Caco-2 (cell line): Measurements from ENCODE around the gene PLAGL1. TPM values are rescaled to one million over a fixed set of nuclear protein-coding genes. Genes with fewer than 3 reads are reported as not detected.
"Not testable (repeated sequence)": the region's sequence is repeated elsewhere in the genome, so short reads cannot be mapped to it uniquely, and the experiment has no call there.

Source experiments
- BruUV-seq: library from RNA; stranded (reverse); fragments of 400-500 nt; replicated peaks from 2 replicates; lab custom pipeline; 2021; lab: Mats Ljungman, UMichigan
- CTCF ChIA-PET: fragments of 300-600 bp; sonication (Branson Sonifier 250); formaldehyde crosslinking; loops from one replicate; lab custom pipeline; 2022; ENCODE audit warnings: antibody characterized with exemption; lab: Charles Lee
- POLR2A ChIA-PET: fragments of 300-600 bp; sonication (Branson Sonifier 250); formaldehyde crosslinking; loops from one replicate; lab custom pipeline; 2022; ENCODE audit warnings: antibody characterized with exemption; lab: Charles Lee
- DNase-seq, 2 experiments: peaks; one replicate each; pipeline versions ENCODE4 v3.0.0 to v3.0.0-alpha.2; 2020 to 2022
- H3K27me3 ChIP-seq: replicated peaks from 2 replicates; pipeline ENCODE4 v1.6.0; 2011; ENCODE audit warnings: low read length; ENCODE audit not compliant: control insufficient read depth, insufficient read depth
- H3K36me3 ChIP-seq: 2 replicates; pipeline ENCODE4 v1.5.1; 2011; ENCODE audit warnings: low read length; ENCODE audit not compliant: control insufficient read depth, insufficient read depth
- H3K4me1 ChIP-seq: fragments of 250-450 bp; sonication (Bioruptor Pico); 2 replicates; pipeline ENCODE4 v1.5.1; 2020; ENCODE audit warnings: mild to moderate bottlenecking
- H3K4me3 ChIP-seq: 2 replicates; pipeline ENCODE4 v1.5.1; 2011; ENCODE audit warnings: low read depth, mild to moderate bottlenecking, control low read depth, low read length
- H3K9me3 ChIP-seq: fragments of 250-450 bp; sonication (Bioruptor Pico); 2 replicates; pipeline ENCODE4 v1.5.1; 2020; ENCODE audit warnings: mild to moderate bottlenecking, moderate library complexity
- H3K27ac Mint-ChIP-seq: one replicate; pipeline ENCODE4 v1.8.0; 2022; ENCODE audit warnings: mixed read lengths; ENCODE audit not compliant: unreplicated experiment
- H3K27me3 Mint-ChIP-seq: one replicate; pipeline ENCODE4 v1.8.0; 2022; ENCODE audit warnings: mixed read lengths; ENCODE audit not compliant: insufficient read depth, unreplicated experiment
- H3K36me3 Mint-ChIP-seq: one replicate; pipeline ENCODE4 v1.8.0; 2022; ENCODE audit warnings: mild to moderate bottlenecking, mixed read lengths; ENCODE audit not compliant: insufficient read depth, unreplicated experiment
- H3K4me1 Mint-ChIP-seq: one replicate; pipeline ENCODE4 v1.8.0; 2022; ENCODE audit warnings: low read depth, mixed read lengths; ENCODE audit not compliant: unreplicated experiment
- H3K4me3 Mint-ChIP-seq: one replicate; pipeline ENCODE4 v1.8.0; 2022; ENCODE audit warnings: mild to moderate bottlenecking, moderate library complexity, mixed read lengths; ENCODE audit not compliant: unreplicated experiment
- H3K9me3 Mint-ChIP-seq: one replicate; pipeline ENCODE4 v1.8.0; 2022; ENCODE audit warnings: mixed read lengths; ENCODE audit not compliant: unreplicated experiment
- CTCF ChIP-seq, 2 experiments: fragments of 200-600 bp in 1 of 2; IDR thresholded peaks; 1 replicate in 1 of 2; 2 replicates in 1 of 2; pipeline versions ENCODE4 v1.5.1 to v1.8.0; 2011 to 2022; ENCODE audit warnings: antibody characterized with exemption in 1 of 2, control low read depth in 1 of 2, inconsistent platforms in 1 of 2, low read depth in 1 of 2, low read length in 1 of 2, mild to moderate bottlenecking in 1 of 2, moderate library complexity in 1 of 2; ENCODE audit not compliant: insufficient read depth in 1 of 2, severe bottlenecking in 1 of 2, unreplicated experiment in 1 of 2
- intact Hi-C: fragments of 100-400 bp; cut with micrococcal nuclease; formaldehyde crosslinking; loops from one replicate; pipeline ENCODE4 v1.10.0; 2022; ENCODE audit not compliant: unreplicated experiment
- total RNA-seq: library from RNA; stranded (reverse); gene quantifications from 2 replicates; pipeline ENCODE4 v1.2.3, GENCODE V29; 2022

Gene PLAGL1
- total RNA-seq, 1 experiment from 2014 or later: 0.70 TPM

GRCh38 chr6:143934331-143934730 is 73.7 kb downstream of the PLAGL1 start:
- no TSS peak for BruUV-seq

GRCh38 chr6:143929975-143930374 is 78.1 kb downstream of the PLAGL1 start:
- intact Hi-C loops: no loop called here
- H3K27ac Mint-ChIP-seq: no peak overlapping the region
- no peaks in the 10 kb centered on the region for H3K4me1 Mint-ChIP-seq
- no peak overlapping the region for H3K4me3 ChIP-seq
- H3K4me1 ChIP-seq: no peaks in the 10 kb centered on the region
- no peaks in the 10 kb centered on the region for H3K27me3 ChIP-seq
- TF ChIP-seq CTCF (IDR thresholded peaks at IDR 0.05; ENCODE audit: insufficient read depth in 1 of 2, low read depth in 1 of 2, low read length in 1 of 2, severe bottlenecking in 1 of 2, unreplicated experiment in 1 of 2): no peak
- H3K27me3 Mint-ChIP-seq: peaks cover 23% of the 10 kb centered on the region
- H3K36me3 Mint-ChIP-seq: no peaks in the 10 kb centered on the region
- ChIA-PET POLR2A (no interaction called here), CTCF (no interaction called here)
- no peak for DNase-seq
- H3K4me3 Mint-ChIP-seq: no peak overlapping the region
- H3K9me3 ChIP-seq: no peaks in the 10 kb centered on the region
- BruUV-seq: no TSS peak
- no peaks in the 10 kb centered on the region for H3K9me3 Mint-ChIP-seq
- H3K36me3 ChIP-seq: no peaks in the 10 kb centered on the region

More at GRCh38 chr6:143934331-143934730, 73.7 kb downstream of the PLAGL1 start:
- CTCF ChIA-PET: no interaction called here
- H3K27me3 Mint-ChIP-seq: peaks cover 15% of the 10 kb centered on the region
- Histone ChIP-seq H3K36me3 (no peaks in the 10 kb centered on the region), H3K4me3 (no peak overlapping the region), H3K27me3 (no peaks in the 10 kb centered on the region), H3K9me3 (no peaks in the 10 kb centered on the region), H3K4me1 (no peaks in the 10 kb centered on the region)
- no peak for TF ChIP-seq CTCF (IDR thresholded peaks at IDR 0.05; ENCODE audit: insufficient read depth in 1 of 2, low read depth in 1 of 2, low read length in 1 of 2, severe bottlenecking in 1 of 2, unreplicated experiment in 1 of 2)
- H3K27ac Mint-ChIP-seq: no peak overlapping the region
- H3K4me3 Mint-ChIP-seq: no peak overlapping the region
- no peaks in the 10 kb centered on the region for H3K4me1 Mint-ChIP-seq
- no peaks in the 10 kb centered on the region for H3K9me3 Mint-ChIP-seq
- POLR2A ChIA-PET: no interaction called here
- intact Hi-C loops: no loop called here
- no peak for DNase-seq
- no peaks in the 10 kb centered on the region for H3K36me3 Mint-ChIP-seq

GRCh38 chr6:143928853-143929252 is 79.2 kb downstream of the PLAGL1 start:
- intact Hi-C loops: no loop called here
- Mint-ChIP-seq H3K36me3 (no peaks in the 10 kb centered on the region), H3K9me3 (no peaks in the 10 kb centered on the region), H3K27ac (no peak overlapping the region), H3K4me3 (no peak overlapping the region), H3K4me1 (no peaks in the 10 kb centered on the region), H3K27me3 (peaks cover 23% of the 10 kb centered on the region)
- ChIA-PET POLR2A (no interaction called here), CTCF (no interaction called here)
- no peaks in the 10 kb centered on the region for H3K4me1 ChIP-seq
- no peaks in the 10 kb centered on the region for H3K36me3 ChIP-seq
- no peak overlapping the region for H3K4me3 ChIP-seq
- no TSS peak for BruUV-seq
- no peaks in the 10 kb centered on the region for H3K27me3 ChIP-seq
- TF ChIP-seq CTCF (IDR thresholded peaks at IDR 0.05; ENCODE audit: insufficient read depth in 1 of 2, low read depth in 1 of 2, low read length in 1 of 2, severe bottlenecking in 1 of 2, unreplicated experiment in 1 of 2): no peak
- no peaks in the 10 kb centered on the region for H3K9me3 ChIP-seq
- DNase-seq: no peak

GRCh38 chr6:143917026-143917425 is 91.0 kb downstream of the PLAGL1 start:
- peaks cover 32% of the 10 kb centered on the region for H3K9me3 Mint-ChIP-seq
- peaks cover 13% of the 10 kb centered on the region for H3K9me3 ChIP-seq
- H3K27ac Mint-ChIP-seq, H3K36me3 ChIP-seq, CTCF ChIA-PET, H3K4me3 Mint-ChIP-seq, H3K27me3 Mint-ChIP-seq, POLR2A ChIA-PET, BruUV-seq, intact Hi-C loops, H3K36me3 Mint-ChIP-seq, H3K4me1 ChIP-seq, H3K4me3 ChIP-seq, DNase-seq, H3K4me1 Mint-ChIP-seq, H3K27me3 ChIP-seq: not testable (repeated sequence)
